HEK293T (cell line): ENCODE measurements around the gene HHAT.

ENCODE experiments used
- CTCF ChIA-PET: fragments of 350-600 bp; formaldehyde crosslinking; extraction: SDS; loops from one replicate; lab custom pipeline; 2021; ENCODE audit warnings: antibody characterized with exemption, inconsistent platforms; lab: Yijun Ruan, JAX
- POLR2A ChIA-PET: fragments of 350-600 bp; formaldehyde crosslinking; extraction: SDS; loops from one replicate; lab custom pipeline; 2020; ENCODE audit warnings: antibody characterized with exemption, inconsistent platforms; lab: Yijun Ruan, JAX
- DNase-seq: peaks from one replicate; pipeline ENCODE4 v3.0.0; 2012; ENCODE audit warnings: mixed read lengths; ENCODE audit errors: extremely low spot score
- ARNT ChIP-seq: fragments of 450-650 bp; IDR thresholded peaks from 2 replicates; pipeline ENCODE4 v1.6.1; 2017; ENCODE audit warnings: mild to moderate bottlenecking
- BHLHE40 ChIP-seq: fragments of 450-650 bp; IDR thresholded peaks from 2 replicates; pipeline ENCODE4 v1.6.1; 2016; ENCODE audit warnings: mild to moderate bottlenecking, moderate library complexity, borderline replicate concordance
- CTBP1 ChIP-seq: fragments of 450-650 bp; IDR thresholded peaks from 2 replicates; pipeline ENCODE4 v1.6.1; 2016; ENCODE audit warnings: borderline replicate concordance
- ELF4 ChIP-seq: fragments of 450-650 bp; IDR thresholded peaks from 2 replicates; pipeline ENCODE4 v1.6.1; 2017; ENCODE audit warnings: antibody characterized with exemption
- FOXA1 ChIP-seq: fragments of 450-650 bp; IDR thresholded peaks from 2 replicates; pipeline ENCODE4 v1.6.1; 2016; ENCODE audit warnings: mild to moderate bottlenecking
- FOXK2 ChIP-seq: fragments of 450-650 bp; IDR thresholded peaks from 2 replicates; pipeline ENCODE4 v1.6.1; 2016; ENCODE audit warnings: mild to moderate bottlenecking
- FOXM1 ChIP-seq: fragments of 450-650 bp; IDR thresholded peaks from 2 replicates; pipeline ENCODE4 v1.6.1; 2017; ENCODE audit warnings: mild to moderate bottlenecking, borderline replicate concordance
- HDGF ChIP-seq: fragments of 450-650 bp; IDR thresholded peaks from 2 replicates; pipeline ENCODE4 v1.6.1; 2017; ENCODE audit warnings: antibody characterized with exemption, borderline replicate concordance
- L3MBTL2 ChIP-seq: fragments of 450-650 bp; conservative IDR thresholded peaks from 2 replicates; pipeline ENCODE4 v1.6.1; 2016; ENCODE audit warnings: mild to moderate bottlenecking
- LEF1 ChIP-seq: fragments of 450-650 bp; IDR thresholded peaks from 2 replicates; pipeline ENCODE4 v1.6.1; 2017; ENCODE audit warnings: mild to moderate bottlenecking, borderline replicate concordance
- NFRKB ChIP-seq: fragments of 450-650 bp; IDR thresholded peaks from 2 replicates; pipeline ENCODE4 v1.6.1; 2016; ENCODE audit warnings: mild to moderate bottlenecking, moderate library complexity
- SP1 ChIP-seq: fragments of 450-650 bp; IDR thresholded peaks from 2 replicates; pipeline ENCODE4 v1.6.1; 2017
- SUZ12 ChIP-seq: fragments of 450-650 bp; IDR thresholded peaks from 2 replicates; pipeline ENCODE4 v1.6.1; 2016; ENCODE audit warnings: mild to moderate bottlenecking
- TARDBP ChIP-seq: fragments of 450-650 bp; IDR thresholded peaks from 2 replicates; pipeline ENCODE4 v1.6.1; 2016
- ZNF384 ChIP-seq: fragments of 450-650 bp; IDR thresholded peaks from 2 replicates; pipeline ENCODE4 v1.6.1; 2016
- TF ChIP-seq, protein P1 (sequence below): fragments of 450-650 bp; IDR thresholded peaks from 2 replicates; pipeline ENCODE4 v1.6.1; 2016

Gene HHAT

GRCh38 chr1:210540288-210540687 is 211.6 kb downstream of the HHAT start:
- POLR2A ChIA-PET, result no interaction called here
- TF ChIP-seq CTBP1, result no peak
- no peak for TF ChIP-seq FOXA1
- TF ChIP-seq, protein P1, sequence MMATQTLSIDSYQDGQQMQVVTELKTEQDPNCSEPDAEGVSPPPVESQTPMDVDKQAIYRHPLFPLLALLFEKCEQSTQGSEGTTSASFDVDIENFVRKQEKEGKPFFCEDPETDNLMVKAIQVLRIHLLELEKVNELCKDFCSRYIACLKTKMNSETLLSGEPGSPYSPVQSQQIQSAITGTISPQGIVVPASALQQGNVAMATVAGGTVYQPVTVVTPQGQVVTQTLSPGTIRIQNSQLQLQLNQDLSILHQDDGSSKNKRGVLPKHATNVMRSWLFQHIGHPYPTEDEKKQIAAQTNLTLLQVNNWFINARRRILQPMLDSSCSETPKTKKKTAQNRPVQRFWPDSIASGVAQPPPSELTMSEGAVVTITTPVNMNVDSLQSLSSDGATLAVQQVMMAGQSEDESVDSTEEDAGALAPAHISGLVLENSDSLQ, result no peak
- TF ChIP-seq FOXK2, result no peak
- TF ChIP-seq TARDBP, result no peak
- TF ChIP-seq FOXM1, result no peak
- no peak for TF ChIP-seq SP1
- TF ChIP-seq L3MBTL2, result no peak
- no peak for TF ChIP-seq ELF4
- no peak for TF ChIP-seq ZNF384
- TF ChIP-seq BHLHE40, result no peak
- no peak for TF ChIP-seq SUZ12
- TF ChIP-seq HDGF, result no peak
- TF ChIP-seq NFRKB, result no peak
- TF ChIP-seq ARNT, result no peak
- TF ChIP-seq LEF1, result no peak
- DNase-seq, result no peak
- CTCF ChIA-PET, result no interaction called here

DNA sequence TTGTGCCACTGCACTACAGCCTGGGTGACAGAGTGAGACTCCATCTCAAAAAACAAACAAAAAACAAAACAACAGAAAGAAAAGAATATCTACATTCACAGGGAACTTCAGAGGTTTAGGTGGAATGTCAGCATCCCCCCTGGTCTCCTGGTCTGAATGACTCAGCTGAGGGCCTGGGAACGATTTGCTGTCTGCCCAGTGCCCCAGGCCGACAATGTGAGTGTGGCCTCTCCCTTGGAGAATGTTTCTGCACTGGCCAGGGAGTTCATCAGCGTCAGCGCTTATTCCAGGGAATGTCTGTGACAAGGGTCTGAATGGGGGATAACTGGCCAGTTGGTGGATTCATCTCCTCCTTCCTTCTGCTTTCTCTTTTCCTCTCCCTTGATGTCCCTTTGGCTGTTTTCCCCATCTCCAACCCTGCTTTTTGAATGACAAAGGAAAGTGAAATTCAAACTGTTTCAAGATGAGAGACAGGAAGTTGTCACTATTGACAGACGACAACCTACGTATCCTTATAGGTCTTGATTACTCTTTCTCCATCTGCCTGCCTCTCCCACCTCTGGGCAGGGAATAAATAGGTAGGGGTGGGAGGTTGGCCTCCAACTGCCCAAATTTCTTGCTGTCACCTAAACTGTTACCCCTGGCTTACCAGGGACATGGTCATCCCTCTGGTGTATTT is 213.1 kb downstream of the HHAT start:
- POLR2A ChIA-PET, result no interaction called here
- TF ChIP-seq SP1, result no peak
- no peak for TF ChIP-seq HDGF
- no peak for TF ChIP-seq ZNF384
- TF ChIP-seq LEF1, result no peak
- TF ChIP-seq FOXM1, result no peak
- no peak for TF ChIP-seq TARDBP
- TF ChIP-seq BHLHE40, result no peak
- TF ChIP-seq, protein P1, result no peak
- TF ChIP-seq ARNT, result no peak
- TF ChIP-seq CTBP1, result no peak
- no peak for TF ChIP-seq SUZ12
- no peak for TF ChIP-seq FOXA1
- TF ChIP-seq ELF4, result no peak
- no peak for TF ChIP-seq FOXK2
- TF ChIP-seq L3MBTL2, result no peak
- no peak for TF ChIP-seq NFRKB
- no peak for DNase-seq
- CTCF ChIA-PET, result no interaction called here

DNA sequence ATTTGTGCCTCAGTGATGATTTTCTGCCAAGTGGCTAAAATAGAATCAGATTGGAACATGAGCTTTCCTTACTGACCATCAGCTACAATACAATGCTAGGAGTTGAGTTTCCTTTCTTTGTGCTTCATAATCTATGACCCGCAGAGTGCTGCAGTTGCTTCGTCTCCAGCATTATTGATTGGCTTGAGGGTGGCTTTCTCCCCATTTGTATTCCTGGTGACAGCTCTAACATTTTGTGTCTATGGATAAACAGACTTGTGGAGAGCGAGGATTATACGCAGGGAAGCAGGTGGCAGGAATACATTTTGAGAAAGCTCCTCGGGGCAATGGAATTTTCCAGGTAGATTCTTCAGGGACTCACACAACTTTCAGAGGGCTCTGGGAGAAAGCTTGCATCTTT is 223.2 kb downstream of the HHAT start:
- ChIA-PET POLR2A (no interaction called here), CTCF (no interaction called here)

GRCh38 chr1:210553711-210554110 is 225.0 kb downstream of the HHAT start:
- TF ChIP-seq FOXM1, result no peak
- no peak for TF ChIP-seq FOXA1
- no peak for TF ChIP-seq TARDBP
- TF ChIP-seq NFRKB, result no peak
- TF ChIP-seq CTBP1, result no peak
- TF ChIP-seq, protein P1, result no peak
- no peak for TF ChIP-seq BHLHE40
- TF ChIP-seq SP1, result no peak
- no peak for TF ChIP-seq HDGF
- no peak for TF ChIP-seq SUZ12
- no peak for TF ChIP-seq ZNF384
- TF ChIP-seq FOXK2, result no peak
- TF ChIP-seq ELF4, result no peak
- TF ChIP-seq L3MBTL2, result no peak
- no peak for TF ChIP-seq LEF1
- TF ChIP-seq ARNT, result no peak
- DNase-seq, result no peak
- ChIA-PET CTCF (no interaction called here), POLR2A (no interaction called here)

More for the DNA sequence above, 223.2 kb downstream of the HHAT start:
- TF ChIP-seq, protein P1, result no peak
- TF ChIP-seq NFRKB (no peak), BHLHE40 (no peak), LEF1 (no peak), CTBP1 (no peak), L3MBTL2 (no peak), ARNT (no peak)
- no peak for DNase-seq

- ChIA-PET CTCF (no interaction called here), POLR2A (no interaction called here)
Measured at GRCh38 chr1:210554382-210554781, 225.7 kb downstream of the HHAT start.

More at GRCh38 chr1:210554382-210554781, 225.7 kb downstream of the HHAT start:
- TF ChIP-seq ELF4, result no peak
- no peak for TF ChIP-seq CTBP1
- no peak for TF ChIP-seq BHLHE40
- no peak for TF ChIP-seq TARDBP
- no peak for DNase-seq
